ENCODE data around the gene CFD.

The CFD gene

GRCh38 chr19:900302-901111 is 41.0 kb downstream of the CFD start:
- no peak for TF ChIP-seq CTCF (IDR thresholded peaks at IDR 0.05)
- Histone ChIP-seq H3K4me1 (no peaks in the 10 kb centered on the region), H3K4me2 (ENCODE audit: low read length) (no peak overlapping the region), H2AFZ (no peak overlapping the region), H3K27me3 (ENCODE audit: control insufficient read depth, insufficient read depth, low read length) (no peaks in the 10 kb centered on the region), H3K4me3 (ENCODE audit: low read depth, low read length) (no peak overlapping the region), H3K9me3 (ENCODE audit: control insufficient read depth, low read length) (no peaks in the 10 kb centered on the region), H3K79me2 (no peaks in the 10 kb centered on the region), H3K36me3 (ENCODE audit: control insufficient read depth, insufficient read depth, low read length) (no peaks in the 10 kb centered on the region), H3K27ac (no peak overlapping the region), H3K9ac (no peak overlapping the region)

GRCh38 chr19:901216-902092 is 42.0 kb downstream of the CFD start:
- Histone ChIP-seq H3K4me3 (ENCODE audit: low read depth, low read length) (no peak overlapping the region), H3K9ac (no peak overlapping the region), H2AFZ (no peak overlapping the region), H3K4me2 (ENCODE audit: low read length) (no peak overlapping the region), H3K27me3 (ENCODE audit: control insufficient read depth, insufficient read depth, low read length) (no peaks in the 10 kb centered on the region), H3K9me3 (ENCODE audit: control insufficient read depth, low read length) (no peaks in the 10 kb centered on the region), H3K27ac (no peak overlapping the region), H3K4me1 (no peaks in the 10 kb centered on the region), H3K36me3 (ENCODE audit: control insufficient read depth, insufficient read depth, low read length) (no peaks in the 10 kb centered on the region), H3K79me2 (no peaks in the 10 kb centered on the region)
- TF ChIP-seq CTCF (IDR thresholded peaks at IDR 0.05): no peak

- no peaks in the 10 kb centered on the region for H3K27me3 ChIP-seq (ENCODE audit: control insufficient read depth, insufficient read depth, low read length)
Observed at GRCh38 chr19:902093-902370, 42.6 kb downstream of the CFD start.

GRCh38 chr19:902446-903226 is 43.2 kb downstream of the CFD start:
- no peaks in the 10 kb centered on the region for H3K27me3 ChIP-seq (ENCODE audit: control insufficient read depth, insufficient read depth, low read length)
- H3K4me1 ChIP-seq: no peaks in the 10 kb centered on the region
- no peak overlapping the region for H3K4me2 ChIP-seq (ENCODE audit: low read length)
- no peaks in the 10 kb centered on the region for H3K9me3 ChIP-seq (ENCODE audit: control insufficient read depth, low read length)
- no peak overlapping the region for H3K27ac ChIP-seq
- H3K4me3 ChIP-seq (ENCODE audit: low read depth, low read length): no peak overlapping the region
- TF ChIP-seq CTCF (IDR thresholded peaks at IDR 0.05): no peak
- H3K36me3 ChIP-seq (ENCODE audit: control insufficient read depth, insufficient read depth, low read length): no peaks in the 10 kb centered on the region
- no peak overlapping the region for H2AFZ ChIP-seq
- H3K79me2 ChIP-seq: no peaks in the 10 kb centered on the region
- H3K9ac ChIP-seq: no peak overlapping the region

More at GRCh38 chr19:902093-902370, 42.6 kb downstream of the CFD start:
- no peak for TF ChIP-seq CTCF (IDR thresholded peaks at IDR 0.05)
- Histone ChIP-seq H3K9me3 (ENCODE audit: control insufficient read depth, low read length) (no peaks in the 10 kb centered on the region), H3K4me1 (no peaks in the 10 kb centered on the region), H3K4me3 (ENCODE audit: low read depth, low read length) (no peak overlapping the region), H3K4me2 (ENCODE audit: low read length) (no peak overlapping the region), H3K9ac (no peak overlapping the region), H3K27ac (no peak overlapping the region), H3K79me2 (no peaks in the 10 kb centered on the region), H3K36me3 (ENCODE audit: control insufficient read depth, insufficient read depth, low read length) (no peaks in the 10 kb centered on the region), H2AFZ (no peak overlapping the region)

All from parathyroid adenoma (tissue), 2 donors.